Measurements from ENCODE around the gene RAD52. TPM values are rescaled to one million over a fixed set of nuclear protein-coding genes. Genes with fewer than 3 reads are reported as not detected.

RAD52 gene
- 23.6 TPM for total RNA-seq

DNA sequence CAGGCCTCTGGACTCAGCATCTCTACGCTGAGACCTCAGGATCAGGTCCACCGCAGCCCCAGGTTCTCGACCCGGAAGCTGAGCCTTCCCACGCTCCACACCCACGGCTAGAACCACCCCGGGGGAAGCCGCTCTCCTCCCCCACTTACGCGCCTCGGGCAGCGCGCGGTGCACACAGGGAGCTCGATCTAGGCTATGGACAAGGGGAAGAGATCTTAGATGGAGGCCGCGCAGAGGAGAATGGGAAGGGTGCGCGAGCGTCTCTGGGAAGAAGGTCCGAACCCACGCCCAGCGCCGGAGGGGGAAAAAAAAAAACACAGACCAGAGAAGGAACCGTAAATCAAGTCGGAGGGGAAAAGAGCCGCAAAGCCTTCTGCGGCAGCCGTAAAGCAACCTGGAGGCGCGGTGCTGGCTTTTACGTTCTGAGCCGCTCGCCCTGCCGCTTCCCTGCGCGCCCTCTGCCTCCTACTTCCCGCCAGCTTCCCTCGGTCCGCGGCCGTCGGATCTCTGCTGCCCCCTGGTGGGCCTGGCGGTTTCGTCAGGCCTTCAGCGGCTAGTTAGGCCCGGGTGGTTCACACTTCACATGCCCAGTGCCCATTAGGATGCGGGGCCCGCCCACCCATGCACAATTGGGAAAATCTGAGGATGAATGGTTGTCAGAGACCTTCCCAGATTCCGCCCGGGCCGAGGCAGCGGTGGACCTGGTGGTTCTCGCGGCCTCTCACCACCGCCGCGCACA lies at the start of gene RAD52:
Gene RAD52 (minus strand): TSS at position 242 of the 739 bp plus-strand sequence. CDS start 16,636 bp downstream, outside the sequence.
- peak; percentile 98 for DNase-seq (ENCODE audit: low spot score)

DNA sequence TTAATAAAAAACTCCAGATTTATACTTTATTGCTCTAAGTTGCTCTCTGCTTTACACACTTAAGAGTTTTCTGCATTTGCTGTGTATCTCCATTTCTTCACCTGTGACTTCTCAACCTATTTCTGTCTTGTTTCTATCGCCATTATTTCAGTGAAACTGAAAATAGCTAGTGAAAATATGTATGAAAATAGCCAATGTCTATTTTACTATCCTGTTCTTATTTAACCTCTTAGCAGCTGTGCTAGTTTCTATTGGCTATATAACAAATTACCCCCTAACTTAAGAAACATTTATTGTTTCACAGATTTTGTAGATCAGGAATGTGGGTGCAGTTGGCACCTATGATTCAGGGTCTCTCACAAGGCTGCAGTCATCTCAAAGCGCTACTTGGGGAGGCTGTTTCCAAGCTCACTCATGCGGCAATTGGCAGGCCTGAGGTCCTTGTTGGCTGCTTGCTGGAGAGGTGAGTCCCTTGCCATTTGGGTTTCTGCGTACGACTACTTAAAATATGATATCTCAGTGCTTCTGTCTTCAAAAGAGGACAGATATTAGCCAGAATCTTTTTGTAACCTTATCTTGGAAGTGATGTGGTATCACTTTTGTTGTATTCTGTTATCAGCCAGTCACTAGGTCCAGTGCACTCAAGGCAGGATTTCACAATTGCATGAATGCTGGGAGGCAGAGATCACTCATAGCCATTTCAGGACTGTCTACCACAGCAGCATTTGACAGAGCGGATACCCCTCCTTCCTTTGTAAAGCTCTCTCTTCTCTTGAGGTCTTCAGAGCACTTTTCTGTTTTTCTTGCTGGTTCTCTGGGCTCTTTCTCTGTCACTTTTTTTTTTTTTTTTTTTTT lies 48.8 kb upstream of the RAD52 start:
- DNase-seq (ENCODE audit: low spot score), result no peak

DNA sequence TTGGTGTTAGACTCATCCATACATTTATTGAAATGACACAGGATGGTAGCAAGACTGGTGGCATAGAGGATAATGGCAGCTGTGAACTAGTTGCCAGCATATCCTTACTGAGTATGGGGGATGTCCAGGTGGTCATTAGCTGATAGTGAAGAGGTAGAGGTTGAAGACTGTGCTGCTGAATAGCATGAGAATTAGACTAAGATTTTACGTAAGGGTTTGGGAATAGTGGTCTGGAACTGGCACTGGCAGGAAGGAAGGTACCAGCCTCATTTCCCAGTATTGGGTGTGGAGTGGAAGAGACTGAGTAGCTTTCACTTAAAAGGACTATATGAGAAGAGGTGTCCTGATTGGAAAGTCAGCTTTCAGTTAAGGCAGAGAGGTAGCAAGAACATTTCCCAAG lies 48.0 kb upstream of the RAD52 start:
- DNase-seq (ENCODE audit: low spot score), result no peak

DNA sequence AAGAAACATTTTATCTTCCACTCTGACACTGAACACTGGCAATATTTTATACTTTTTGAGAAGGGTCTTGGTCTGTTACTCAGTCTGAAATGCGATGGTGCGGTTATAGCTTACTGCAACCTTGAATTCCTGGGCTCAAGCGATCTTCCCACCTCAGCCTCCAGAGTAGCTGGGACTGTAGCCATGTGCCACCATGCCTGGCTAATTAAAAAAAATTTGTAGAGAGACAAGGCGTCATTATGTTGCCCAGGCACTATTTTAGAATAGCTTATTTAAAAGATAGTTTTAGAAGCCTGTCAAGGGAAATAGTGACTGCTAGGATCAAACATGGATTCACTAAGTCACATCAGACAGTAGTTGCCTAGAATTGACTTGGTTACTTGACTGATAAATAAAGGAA lies 47.4 kb upstream of the RAD52 start:
- DNase-seq (ENCODE audit: low spot score), result no peak

DNA sequence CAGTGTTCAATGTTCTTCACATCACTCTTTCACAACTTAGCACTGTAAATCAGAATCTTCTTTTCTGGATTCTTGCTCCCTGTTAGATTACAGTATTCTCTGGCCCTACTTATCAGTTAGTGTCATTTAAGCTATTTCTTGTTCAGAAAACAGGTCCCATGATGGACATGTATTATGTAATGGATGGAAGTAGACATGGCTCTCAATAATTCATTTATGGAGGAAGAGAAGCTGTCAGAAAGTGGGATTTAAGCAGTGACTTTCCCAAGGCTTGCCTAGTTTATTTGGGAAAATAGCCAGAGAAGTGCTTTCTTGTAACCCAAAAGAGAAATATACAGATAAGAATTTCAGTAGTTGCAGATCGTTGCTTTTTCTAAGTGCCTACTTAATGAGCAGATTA lies 43.2 kb upstream of the RAD52 start:
- no peak for DNase-seq (ENCODE audit: low spot score)

DNA sequence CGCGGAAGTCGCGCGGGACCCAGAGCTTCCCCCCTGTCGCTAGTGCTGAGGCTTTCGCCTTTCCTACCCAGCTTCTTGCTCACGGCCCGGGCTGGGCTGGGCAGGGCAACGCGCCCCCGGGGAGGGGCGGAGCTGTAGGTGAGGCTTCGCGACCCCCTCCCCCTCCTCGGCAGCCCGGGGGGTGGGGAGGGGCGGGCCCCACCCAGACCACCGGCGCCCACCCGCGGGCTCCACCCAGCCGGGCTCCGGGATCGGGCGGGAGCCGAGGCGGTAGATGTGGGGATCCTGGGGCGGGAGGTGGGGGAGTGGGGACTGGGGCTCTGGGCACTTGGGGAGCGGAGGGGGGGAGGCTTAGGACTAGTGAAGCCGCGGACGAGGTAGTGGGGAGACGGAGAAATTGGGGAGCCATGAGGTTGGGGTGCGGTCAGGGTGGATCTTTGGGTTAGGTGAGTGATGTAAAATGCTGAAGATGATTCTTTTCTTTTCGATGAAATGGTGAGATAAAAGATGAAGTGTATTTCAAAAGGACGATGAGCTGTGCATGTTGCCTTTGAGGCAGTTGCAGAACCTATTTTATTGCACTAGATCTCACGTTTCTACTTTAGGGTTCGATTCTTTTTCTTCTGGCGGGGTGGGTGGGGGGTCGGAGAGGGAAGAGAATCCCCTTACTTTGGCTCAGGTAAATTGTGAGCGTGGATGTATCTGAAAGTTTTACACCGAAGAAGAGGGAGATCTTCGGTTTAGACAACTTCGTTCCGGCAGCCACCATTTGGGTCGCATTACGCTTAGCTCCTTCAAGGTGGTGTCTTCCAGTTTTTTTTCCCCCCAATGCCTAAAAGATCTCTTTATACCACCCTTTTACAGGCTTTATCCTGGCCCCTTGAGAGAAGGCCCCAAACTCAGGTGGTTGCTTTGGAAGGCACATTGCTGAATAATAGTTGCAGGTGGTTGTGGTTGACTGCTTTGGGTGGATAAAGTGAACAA lies 42.1 kb upstream of the RAD52 start:
- DNase-seq (ENCODE audit: low spot score), result no peak

DNA sequence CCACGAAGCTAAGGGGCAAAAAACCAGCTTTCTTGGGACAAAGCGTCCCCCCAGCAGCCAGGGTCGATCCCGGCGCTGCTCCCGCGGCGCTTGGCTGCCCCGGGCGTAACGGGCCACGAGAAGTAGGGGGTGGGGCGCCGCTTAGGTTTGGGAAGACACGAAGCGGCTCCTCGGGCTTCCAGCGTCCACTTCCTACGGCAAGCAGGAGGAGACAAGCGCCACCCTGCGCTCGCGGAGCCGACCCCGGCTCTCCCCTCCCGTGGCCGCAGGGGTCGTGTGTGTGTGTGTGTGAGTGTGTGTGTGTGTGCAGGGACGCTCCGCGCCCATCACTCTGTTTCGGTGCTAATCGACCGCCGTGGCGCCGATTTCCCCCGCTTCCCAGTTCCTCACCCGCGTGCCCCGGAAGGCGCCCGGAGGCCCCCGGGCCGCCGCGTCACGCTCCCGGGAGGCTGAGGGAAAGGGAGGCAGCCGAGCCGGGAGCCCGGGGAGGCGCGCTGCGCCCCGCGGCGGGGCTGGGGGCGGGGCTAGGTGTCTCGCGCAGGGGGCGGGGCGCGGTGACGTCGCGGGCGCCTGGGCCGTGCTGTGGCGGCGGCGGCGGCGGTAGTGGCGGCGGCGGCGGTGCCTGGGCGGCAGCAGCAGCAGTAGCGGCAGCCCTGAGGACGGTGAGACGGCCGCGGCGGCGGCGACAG lies 41.3 kb upstream of the RAD52 start, which contains the start of gene ERC1:
Gene ERC1 (plus strand): TSS at position 563 of the 689 bp plus-strand sequence. CDS start 36,681 bp downstream, outside the sequence.
- DNase-seq (ENCODE audit: low spot score), result peak; percentile 87

DNA sequence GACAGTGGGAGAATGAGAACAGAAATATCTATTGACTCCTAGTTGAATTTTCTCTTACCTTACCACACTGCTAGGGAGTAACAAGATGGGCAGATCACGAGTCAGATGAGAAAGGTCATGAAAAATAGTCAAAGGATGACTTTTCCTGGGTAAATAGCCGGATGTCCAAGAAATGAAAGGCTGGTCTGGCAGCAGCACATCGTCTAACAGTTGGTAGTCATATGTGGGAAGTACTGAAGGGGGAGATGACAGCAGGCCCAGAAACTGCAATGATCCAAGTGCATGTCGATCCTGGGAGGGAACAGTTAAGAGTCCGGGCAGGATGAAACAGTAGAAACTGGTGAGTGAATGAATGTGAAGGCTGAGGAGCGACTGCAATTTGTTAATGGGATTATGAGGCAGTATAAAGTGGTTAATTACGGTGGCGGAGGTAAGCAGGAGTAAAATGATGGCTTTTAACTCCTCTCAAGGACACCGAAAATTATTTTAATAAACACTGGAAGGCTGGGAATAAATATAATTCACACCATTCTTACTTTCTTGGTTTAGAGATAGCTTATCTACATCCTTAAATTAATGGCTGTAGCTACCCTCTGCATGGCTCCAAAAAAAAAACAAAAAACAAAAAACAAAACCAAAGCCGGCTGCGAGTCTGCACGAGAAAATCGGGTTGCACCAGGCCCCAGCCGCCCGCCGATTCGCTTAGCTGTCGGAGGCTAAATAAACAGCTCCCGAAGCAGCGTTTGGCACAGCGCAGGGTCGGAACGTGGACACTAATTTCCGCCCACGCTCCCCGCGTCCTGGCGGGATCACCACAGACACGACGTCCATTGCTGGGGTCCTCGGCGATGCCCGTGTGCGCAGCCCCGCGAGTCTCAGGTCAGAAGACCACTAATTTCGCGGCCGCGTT lies 40.5 kb upstream of the RAD52 start:
- peak; percentile 56 for DNase-seq (ENCODE audit: low spot score)

DNA sequence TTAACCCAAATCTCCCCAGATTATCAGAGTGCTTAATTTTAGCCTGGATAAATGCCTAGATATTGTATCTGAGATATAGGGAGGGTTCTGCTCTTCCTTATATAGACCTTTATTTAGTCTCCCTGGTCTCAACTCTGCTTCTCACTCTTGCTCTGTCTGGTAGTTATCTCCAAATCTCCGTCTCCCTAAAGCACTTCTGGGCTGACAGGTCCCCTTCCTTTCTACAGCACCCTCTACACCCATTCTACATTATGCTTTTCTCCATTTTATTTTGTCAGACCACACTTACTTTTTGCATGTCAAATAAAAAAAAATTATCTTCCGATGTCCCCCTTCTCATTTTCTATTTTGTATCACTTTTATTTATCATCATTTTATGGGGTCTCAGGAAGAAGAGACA lies 39.6 kb upstream of the RAD52 start:
- no peak for DNase-seq (ENCODE audit: low spot score)

DNA sequence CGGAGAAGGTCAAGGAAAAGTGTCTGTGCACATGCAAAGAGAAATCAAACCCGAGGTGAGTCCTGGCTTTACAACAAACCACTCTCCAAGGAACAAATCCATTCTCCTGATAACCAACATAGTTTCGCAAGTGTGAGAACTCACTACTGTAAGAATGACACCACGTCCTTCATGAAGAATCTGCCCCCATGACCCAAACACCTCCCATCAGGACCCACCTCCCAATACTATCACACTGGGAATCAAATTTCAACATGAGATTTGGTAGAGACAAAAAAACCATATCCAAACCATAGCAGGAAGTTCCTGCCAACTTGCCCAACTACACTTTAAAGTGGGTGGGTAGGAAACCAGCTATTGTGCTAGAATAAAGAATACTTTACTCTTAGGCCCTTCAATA lies 39.2 kb upstream of the RAD52 start:
- no peak for DNase-seq (ENCODE audit: low spot score)

DNA sequence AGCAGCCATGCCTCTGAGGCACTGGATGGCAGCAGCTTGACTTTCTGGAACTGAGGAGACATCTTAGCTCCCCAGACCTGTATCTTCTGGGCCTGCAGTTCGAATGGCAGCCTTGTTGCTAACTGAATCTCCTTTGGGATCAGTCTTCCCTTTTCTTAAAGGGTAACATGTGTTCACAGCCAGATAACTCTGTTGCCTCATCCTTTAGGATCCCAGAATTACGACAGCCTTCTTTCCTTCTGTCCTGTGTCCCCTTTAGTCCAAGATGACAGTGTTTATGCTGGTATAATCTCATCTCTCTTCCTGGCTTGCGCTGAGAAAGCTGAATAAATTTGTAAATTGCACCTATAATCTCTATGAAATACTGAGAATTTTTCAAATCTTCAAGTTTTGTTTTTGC lies 32.5 kb upstream of the RAD52 start:
- no peak for DNase-seq (ENCODE audit: low spot score)

DNA sequence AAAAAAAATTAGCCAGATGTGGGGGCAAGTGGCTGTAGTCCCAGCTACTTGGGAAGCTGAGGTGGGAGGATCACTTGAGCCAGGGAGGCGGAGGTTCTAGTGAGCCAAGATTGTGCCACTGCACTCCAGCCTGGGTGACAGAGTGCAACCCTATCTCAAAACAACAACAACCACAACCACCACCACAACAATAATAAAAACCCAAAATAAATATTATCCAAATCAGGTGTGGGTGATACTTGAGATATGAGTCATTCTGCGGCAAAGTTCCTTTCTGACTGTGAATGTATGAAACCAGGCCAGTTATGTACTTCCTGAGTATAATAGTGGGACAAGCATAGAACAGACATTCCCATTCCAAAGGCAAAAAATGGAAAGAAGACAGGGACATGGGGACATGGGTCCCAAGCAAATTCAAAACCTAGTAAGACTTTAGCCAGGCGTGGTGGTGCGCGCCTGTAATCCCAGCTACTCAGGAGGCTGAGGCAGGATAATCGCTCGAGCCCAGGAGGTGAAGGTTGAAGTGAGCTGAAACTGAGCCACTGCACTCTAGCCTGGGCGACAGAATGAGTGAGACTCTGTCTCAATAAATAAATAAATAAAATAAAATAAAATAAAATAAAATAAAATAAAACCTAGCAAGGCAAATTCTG lies 31.8 kb upstream of the RAD52 start:
- no peak for DNase-seq (ENCODE audit: low spot score)

DNA sequence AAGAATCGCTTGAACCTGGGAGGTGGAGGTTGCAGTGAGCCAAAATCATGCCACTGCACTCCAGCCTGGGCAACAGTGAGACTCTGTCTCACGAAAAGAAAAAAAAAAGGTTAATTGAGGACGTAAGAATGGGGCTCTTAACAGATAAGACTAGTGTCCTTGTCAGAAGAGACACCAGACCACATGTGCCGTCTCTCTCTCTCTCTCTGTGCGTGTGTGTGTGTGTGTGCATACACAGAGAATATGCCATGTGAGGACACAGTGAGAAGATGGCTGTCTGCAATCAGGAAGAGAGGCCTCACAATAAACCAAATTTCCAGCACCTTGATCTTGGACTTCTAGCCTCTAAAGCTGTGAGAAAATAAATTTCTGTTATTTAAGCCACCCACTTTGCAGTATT lies 29.9 kb upstream of the RAD52 start:
- no peak for DNase-seq (ENCODE audit: low spot score)

DNA sequence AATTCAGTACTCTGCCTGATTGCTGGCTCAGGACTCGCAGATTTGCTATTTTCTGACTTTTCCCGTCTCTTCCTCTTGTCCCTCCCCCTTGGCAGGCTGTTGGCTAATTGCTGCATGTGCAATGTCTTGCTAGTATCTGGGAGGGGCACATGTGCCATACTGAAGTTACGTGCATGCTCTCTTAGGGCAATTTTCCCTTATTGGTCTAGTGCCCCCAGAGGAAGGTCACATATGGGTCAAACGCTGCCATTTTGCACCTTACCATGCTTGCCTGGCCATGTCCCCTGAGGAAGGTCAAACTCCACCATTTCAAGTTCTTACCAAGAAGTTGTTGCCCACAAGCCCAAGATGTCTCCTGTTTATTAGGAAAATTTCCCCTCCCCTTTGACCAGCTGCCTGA lies 27.7 kb upstream of the RAD52 start:
- no peak for DNase-seq (ENCODE audit: low spot score)

DNA sequence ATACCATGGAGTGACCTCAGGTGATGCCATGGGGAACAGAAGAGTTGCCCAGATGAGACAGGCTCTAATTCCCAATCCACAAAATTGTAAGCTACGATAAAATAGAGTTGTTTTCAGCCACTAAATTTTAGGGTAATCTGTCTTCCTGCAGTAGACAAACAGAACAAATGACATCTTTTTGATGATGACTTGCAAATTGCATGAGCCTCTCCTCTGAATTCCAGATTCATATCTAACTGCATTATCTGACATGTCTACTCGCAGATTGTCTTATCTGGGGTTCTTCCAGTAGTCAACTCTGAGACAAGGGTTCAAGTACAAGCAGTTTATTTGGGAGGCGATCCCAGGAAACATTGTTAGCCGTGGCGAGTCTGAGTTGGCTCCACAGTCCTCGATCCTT lies 27.1 kb upstream of the RAD52 start:
- no peak for DNase-seq (ENCODE audit: low spot score)

DNA sequence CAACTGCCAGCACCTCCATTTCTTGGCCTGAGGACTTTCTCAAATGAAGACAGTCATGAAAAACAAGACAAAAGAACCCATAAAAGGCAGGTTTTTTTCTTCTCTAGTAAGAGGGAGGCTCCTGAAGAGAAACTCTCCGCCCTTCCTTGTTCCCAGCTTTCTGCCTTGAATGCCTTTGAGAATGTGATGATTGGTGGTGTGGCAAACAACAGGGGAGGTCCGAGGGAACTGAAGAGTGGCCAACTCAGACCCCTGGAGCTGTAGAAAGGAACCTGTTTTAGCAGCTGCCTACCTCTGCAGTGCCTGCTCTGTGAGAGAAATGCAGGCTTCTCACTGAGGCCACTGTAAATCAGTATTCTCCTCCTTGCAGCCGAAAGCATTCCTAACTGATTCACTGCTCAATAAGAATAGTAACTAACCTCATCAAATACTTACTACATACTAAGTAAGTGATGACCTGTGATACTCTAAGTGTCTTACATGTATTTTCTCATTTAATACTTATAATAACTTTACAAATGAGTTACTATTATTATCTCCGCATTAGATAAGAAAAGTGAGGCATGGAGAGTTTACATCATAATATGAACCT lies 24.9 kb upstream of the RAD52 start:
- no peak for DNase-seq (ENCODE audit: low spot score)

DNA sequence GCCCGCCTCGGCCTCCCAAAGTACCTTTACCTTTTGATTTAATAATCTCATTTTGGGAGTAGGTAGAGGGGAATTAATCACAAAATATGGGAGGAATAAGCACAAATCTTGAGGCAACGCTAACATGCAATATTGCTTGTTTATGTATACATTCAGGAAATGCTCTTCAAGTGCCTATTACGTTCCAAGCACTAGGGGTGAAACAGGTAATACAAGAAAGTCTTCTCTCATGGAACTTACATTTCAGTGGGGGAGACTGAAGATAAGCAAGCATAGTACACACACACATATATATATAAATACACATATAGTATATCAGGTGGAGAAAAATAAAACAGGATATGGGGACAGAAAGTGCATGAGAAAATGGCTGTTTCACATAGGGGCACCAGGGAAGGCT lies 22.5 kb upstream of the RAD52 start:
- no peak for DNase-seq (ENCODE audit: low spot score)

DNA sequence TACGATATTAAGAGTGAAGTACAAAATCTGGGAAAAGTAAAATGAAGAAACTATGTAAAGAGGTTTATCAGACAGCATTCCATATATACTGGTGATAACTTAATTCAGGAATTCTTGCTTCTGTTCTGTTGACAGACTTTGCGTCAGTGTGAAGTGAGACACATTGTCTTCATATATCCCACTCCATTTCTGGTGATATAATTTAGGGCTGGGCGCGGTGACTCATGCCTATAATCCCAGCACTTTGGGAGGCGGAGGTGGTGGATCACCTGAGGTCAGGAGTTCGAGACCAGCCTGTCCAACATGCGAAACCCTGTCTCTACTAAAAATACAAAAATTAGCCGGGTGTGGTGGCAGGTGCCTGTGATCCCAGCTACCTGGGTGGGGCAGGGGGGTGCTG lies 20.3 kb upstream of the RAD52 start:
- no peak for DNase-seq (ENCODE audit: low spot score)

DNA sequence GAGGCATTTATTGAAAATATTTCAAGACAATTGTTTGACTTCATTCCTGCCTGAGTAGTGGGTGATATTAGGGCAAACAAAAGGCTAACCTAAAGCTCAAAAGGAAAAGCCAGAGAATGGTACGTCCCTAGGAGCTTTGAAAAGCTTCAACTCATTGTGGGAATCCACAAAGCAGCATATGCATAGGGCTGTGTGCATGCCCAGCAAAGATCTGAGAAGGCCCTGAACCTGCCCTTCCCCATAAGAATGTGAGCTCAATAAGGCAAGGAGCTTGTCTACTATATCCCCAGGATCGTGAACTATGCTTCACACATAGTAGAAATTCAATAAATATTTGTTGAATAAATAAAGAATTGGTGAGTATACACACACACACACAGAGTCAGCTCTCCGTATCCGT lies 19.1 kb upstream of the RAD52 start:
- DNase-seq (ENCODE audit: low spot score), result no peak

Measured in mucosa of gallbladder (tissue), 1 donor.